Stimulated activated naive B cell treated with anti-CD40 and anti-IgM and Interleukin-4, amounts not matched to agents 10 μg/mL and 1 μg/mL and 100 μg/mL, for 72 hours (primary cell): ENCODE measurements around the gene TBC1D8.

Experiments used
- ATAC-seq, 2 donors: fragments of 150-1000 bp; cut with Tn5 transposase; replicated peaks; 2 replicates each; pipeline ENCODE4 v1.10.0; 2021; ENCODE audit warnings: moderate library complexity in 1 of 2
- DNase-seq: peaks from one replicate; pipeline ENCODE4 v3.0.0; 2021
- H3K27ac Mint-ChIP-seq: one replicate; pipeline ENCODE4 v1.8.0; 2022; ENCODE audit warnings: mild to moderate bottlenecking, mixed read lengths
- H3K27me3 Mint-ChIP-seq, 2 donors: one replicate each; pipeline ENCODE4 v1.8.0; 2022; ENCODE audit warnings: mixed read lengths in 2 of 2
- H3K36me3 Mint-ChIP-seq, 2 donors: one replicate each; pipeline ENCODE4 v1.8.0; 2022; ENCODE audit warnings: mixed read lengths in 2 of 2, mild to moderate bottlenecking in 1 of 2
- H3K4me1 Mint-ChIP-seq, 2 donors: one replicate each; pipeline ENCODE4 v1.8.0; 2022; ENCODE audit warnings: mixed read lengths in 2 of 2, mild to moderate bottlenecking in 1 of 2
- H3K4me3 Mint-ChIP-seq, 2 donors: one replicate each; pipeline ENCODE4 v1.8.0; 2022; ENCODE audit warnings: mild to moderate bottlenecking in 2 of 2, mixed read lengths in 2 of 2, moderate library complexity in 1 of 2
- H3K9me3 Mint-ChIP-seq, 2 donors: one replicate each; pipeline ENCODE4 v1.8.0; 2022; ENCODE audit warnings: mixed read lengths in 2 of 2, mild to moderate bottlenecking in 1 of 2

The TBC1D8 gene

GRCh38 chr2:101151146-101151858, at the start of gene TBC1D8:
TBC1D8 (minus strand) TSS chr2:101151382; CDS start chr2:101151253, 129 bp downstream.
- no peaks in the 10 kb centered on the region for H3K9me3 Mint-ChIP-seq
- ATAC-seq: peak; percentile 81 to 85
- peaks cover 19 to 39% of the 10 kb centered on the region in 2 donors for H3K27me3 Mint-ChIP-seq

GRCh38 chr2:101200676-101201075, 49.5 kb upstream of the TBC1D8 start:
- Mint-ChIP-seq H3K36me3 (no peaks in the 10 kb centered on the region), H3K27ac (no peak overlapping the region), H3K4me1 (peaks cover 5 to 8% of the 10 kb centered on the region in 2 donors), H3K4me3 (no peak overlapping the region), H3K9me3 (no peaks in the 10 kb centered on the region), H3K27me3 (no peaks in the 10 kb centered on the region)
- ATAC-seq (no peak), DNase-seq (no peak)

More at GRCh38 chr2:101151146-101151858, at the start of gene TBC1D8:
- H3K27ac Mint-ChIP-seq: peak within 1 kb of the TSS; percentile 47
- peak within 1 kb of the TSS; percentile 89 to 91 for H3K4me3 Mint-ChIP-seq
- peak; percentile 41 for DNase-seq
- peaks cover 19 to 51% of the 10 kb centered on the region in 2 donors for H3K4me1 Mint-ChIP-seq
- H3K36me3 Mint-ChIP-seq: no peaks in the 10 kb centered on the region

GRCh38 chr2:101199251-101199791, 48.1 kb upstream of the TBC1D8 start:
- Mint-ChIP-seq H3K27me3 (no peaks in the 10 kb centered on the region), H3K4me3 (no peak overlapping the region), H3K36me3 (no peaks in the 10 kb centered on the region), H3K4me1 (peaks cover 0 to 1% of the 10 kb centered on the region in 2 donors), H3K9me3 (no peaks in the 10 kb centered on the region), H3K27ac (no peak overlapping the region)
- DNase-seq: no peak
- ATAC-seq: no peak

GRCh38 chr2:101197814-101198213, 46.6 kb upstream of the TBC1D8 start:
- H3K4me1 Mint-ChIP-seq: peaks cover 0 to 1% of the 10 kb centered on the region in 2 donors
- no peaks in the 10 kb centered on the region for H3K27me3 Mint-ChIP-seq
- H3K27ac Mint-ChIP-seq: no peak overlapping the region
- H3K4me3 Mint-ChIP-seq: no peak overlapping the region
- no peak for ATAC-seq
- H3K9me3 Mint-ChIP-seq: no peaks in the 10 kb centered on the region
- no peak for DNase-seq
- H3K36me3 Mint-ChIP-seq: no peaks in the 10 kb centered on the region

GRCh38 chr2:101197215-101197745, 46.1 kb upstream of the TBC1D8 start:
- Mint-ChIP-seq H3K36me3 (no peaks in the 10 kb centered on the region), H3K27ac (no peak overlapping the region), H3K4me3 (no peak overlapping the region), H3K27me3 (no peaks in the 10 kb centered on the region), H3K9me3 (no peaks in the 10 kb centered on the region), H3K4me1 (peaks cover 0 to 1% of the 10 kb centered on the region in 2 donors)
- no peak for ATAC-seq
- no peak for DNase-seq

GRCh38 chr2:101195871-101196661, 44.9 kb upstream of the TBC1D8 start:
- H3K27ac Mint-ChIP-seq: no peak overlapping the region
- H3K27me3 Mint-ChIP-seq: peaks cover 0 to 5% of the 10 kb centered on the region in 2 donors
- no peaks in the 10 kb centered on the region for H3K36me3 Mint-ChIP-seq
- no peaks in the 10 kb centered on the region for H3K9me3 Mint-ChIP-seq
- ATAC-seq (no peak), DNase-seq (no peak)
- peaks cover 3 to 9% of the 10 kb centered on the region in 2 donors for H3K4me1 Mint-ChIP-seq
- H3K4me3 Mint-ChIP-seq: no peak overlapping the region

- Mint-ChIP-seq H3K27me3 (peaks cover 0 to 5% of the 10 kb centered on the region in 2 donors), H3K4me1 (peaks cover 6 to 14% of the 10 kb centered on the region in 2 donors), H3K36me3 (no peaks in the 10 kb centered on the region), H3K4me3 (no peak overlapping the region), H3K27ac (no peak overlapping the region), H3K9me3 (peaks cover 0 to 2% of the 10 kb centered on the region in 2 donors)
- ATAC-seq: no peak
- DNase-seq: no peak
Measured at GRCh38 chr2:101193033-101193626, 41.9 kb upstream of the TBC1D8 start.

- Mint-ChIP-seq H3K27me3 (peaks cover 0 to 5% of the 10 kb centered on the region in 2 donors), H3K36me3 (peaks cover 2 to 3% of the 10 kb centered on the region in 2 donors), H3K27ac (peak overlapping the region; percentile 60), H3K4me3 (peak overlapping the region in 1 of 2 donors; percentile 54), H3K4me1 (peaks cover 5 to 14% of the 10 kb centered on the region in 2 donors), H3K9me3 (peaks cover 0 to 6% of the 10 kb centered on the region in 2 donors)
- ATAC-seq (peak; percentile 85 to 87), DNase-seq (peak; percentile 4)
Measured at GRCh38 chr2:101190747-101191516, 39.8 kb upstream of the TBC1D8 start.

GRCh38 chr2:101188683-101189405, 37.7 kb upstream of the TBC1D8 start:
- Mint-ChIP-seq H3K27ac (no peak overlapping the region), H3K27me3 (peaks cover 0 to 5% of the 10 kb centered on the region in 2 donors), H3K4me1 (peaks cover 5 to 14% of the 10 kb centered on the region in 2 donors), H3K4me3 (no peak overlapping the region), H3K36me3 (peaks cover 2 to 3% of the 10 kb centered on the region in 2 donors), H3K9me3 (peaks cover 0 to 6% of the 10 kb centered on the region in 2 donors)
- ATAC-seq: no peak
- DNase-seq: no peak

GRCh38 chr2:101187131-101187530, 35.9 kb upstream of the TBC1D8 start:
- DNase-seq: no peak
- H3K27me3 Mint-ChIP-seq: peaks cover 0 to 5% of the 10 kb centered on the region in 2 donors
- H3K36me3 Mint-ChIP-seq: peaks cover 2 to 3% of the 10 kb centered on the region in 2 donors
- no peak overlapping the region for H3K4me3 Mint-ChIP-seq
- no peak for ATAC-seq
- H3K9me3 Mint-ChIP-seq: peaks cover 0 to 6% of the 10 kb centered on the region in 2 donors
- peaks cover 5 to 14% of the 10 kb centered on the region in 2 donors for H3K4me1 Mint-ChIP-seq
- H3K27ac Mint-ChIP-seq: no peak overlapping the region

GRCh38 chr2:101185656-101186055, 34.5 kb upstream of the TBC1D8 start:
- DNase-seq: no peak
- peaks cover 2 to 3% of the 10 kb centered on the region in 2 donors for H3K36me3 Mint-ChIP-seq
- H3K27ac Mint-ChIP-seq: no peak overlapping the region
- H3K27me3 Mint-ChIP-seq: no peaks in the 10 kb centered on the region
- no peak for ATAC-seq
- peaks cover 0 to 12% of the 10 kb centered on the region in 2 donors for H3K4me1 Mint-ChIP-seq
- no peak overlapping the region for H3K4me3 Mint-ChIP-seq
- H3K9me3 Mint-ChIP-seq: peaks cover 0 to 6% of the 10 kb centered on the region in 2 donors

GRCh38 chr2:101185085-101185484, 33.9 kb upstream of the TBC1D8 start:
- no peak for DNase-seq
- H3K27me3 Mint-ChIP-seq: no peaks in the 10 kb centered on the region
- no peak overlapping the region for H3K27ac Mint-ChIP-seq
- peaks cover under 1 to 11% of the 10 kb centered on the region in 2 donors for H3K4me1 Mint-ChIP-seq
- no peak for ATAC-seq
- H3K9me3 Mint-ChIP-seq: peaks cover 0 to 6% of the 10 kb centered on the region in 2 donors
- H3K36me3 Mint-ChIP-seq: peaks cover 2 to 3% of the 10 kb centered on the region in 2 donors
- H3K4me3 Mint-ChIP-seq: no peak overlapping the region

GRCh38 chr2:101179982-101180381, 28.8 kb upstream of the TBC1D8 start:
- no peaks in the 10 kb centered on the region for H3K9me3 Mint-ChIP-seq
- DNase-seq: no peak
- no peaks in the 10 kb centered on the region for H3K27me3 Mint-ChIP-seq
- no peaks in the 10 kb centered on the region for H3K36me3 Mint-ChIP-seq
- no peak overlapping the region for H3K27ac Mint-ChIP-seq
- H3K4me3 Mint-ChIP-seq: no peak overlapping the region
- peaks cover 2 to 23% of the 10 kb centered on the region in 2 donors for H3K4me1 Mint-ChIP-seq
- peak; percentile 50 to 53 for ATAC-seq
